Panc1 (cell line): Measurements from ENCODE around the gene TACO1. TPM values are rescaled to one million over a fixed set of nuclear protein-coding genes. Genes with fewer than 3 reads are reported as not detected.

Source experiments
- ATAC-seq: fragments of 200-7000 bp; cut with Tn5 transposase; 2 replicates; pipeline ENCODE4 v1.9.1; 2020; ENCODE audit warnings: mild to moderate bottlenecking, moderate library complexity
- BruUV-seq: library from RNA; stranded (reverse); fragments of 400-500 nt; replicated peaks from 2 replicates; lab custom pipeline; 2021; lab: Mats Ljungman, UMichigan
- CTCF ChIA-PET: fragments of 300-600 bp; sonication (Branson Sonifier 250); formaldehyde crosslinking; loops from one replicate; lab custom pipeline; 2022; ENCODE audit warnings: antibody characterized with exemption; lab: Charles Lee
- POLR2A ChIA-PET: fragments of 300-600 bp; sonication (Branson Sonifier 250); formaldehyde crosslinking; loops from one replicate; lab custom pipeline; 2022; ENCODE audit warnings: antibody characterized with exemption; lab: Charles Lee
- DNase-seq: peaks from one replicate; pipeline ENCODE4 v3.0.0-alpha.2; 2010; ENCODE audit warnings: low read depth, low spot score
- H3K27ac ChIP-seq: 2 replicates; pipeline ENCODE4 v1.5.1; 2011; ENCODE audit warnings: mild to moderate bottlenecking, low read length, inconsistent platforms
- H3K27me3 ChIP-seq: fragments of 200-500 bp; sonication (Bioruptor generic); 2 replicates; pipeline ENCODE4 v1.6.0; 2014; ENCODE audit warnings: low read length, inconsistent platforms; ENCODE audit not compliant: control insufficient read depth, insufficient read depth
- H3K36me3 ChIP-seq: fragments of 200-500 bp; sonication (Bioruptor generic); 2 replicates; pipeline ENCODE4 v1.5.1; 2014; ENCODE audit warnings: inconsistent platforms, mild to moderate bottlenecking, low read length, moderate library complexity; ENCODE audit not compliant: control insufficient read depth, insufficient read depth
- H3K4me1 ChIP-seq: 2 replicates; pipeline ENCODE4 v1.5.1; 2011; ENCODE audit warnings: inconsistent platforms, mild to moderate bottlenecking, low read length, moderate library complexity; ENCODE audit not compliant: control insufficient read depth, insufficient read depth
- H3K4me3 ChIP-seq, 2 experiments: 2 replicates each; pipeline ENCODE4 v1.5.1; 2011 to 2012; ENCODE audit warnings: low read depth in 2 of 2, low read length in 2 of 2, mild to moderate bottlenecking in 2 of 2, inconsistent platforms in 1 of 2, moderate library complexity in 1 of 2
- H3K9me3 ChIP-seq: fragments of 200-500 bp; sonication (Bioruptor generic); 2 replicates; pipeline ENCODE4 v1.5.1; 2014; ENCODE audit warnings: low read depth, mild to moderate bottlenecking, inconsistent platforms, low read length, moderate library complexity; ENCODE audit not compliant: control insufficient read depth, insufficient read depth
- CTCF ChIP-seq: fragments of 450-650 bp; IDR thresholded peaks from 2 replicates; pipeline ENCODE4 v1.5.1; 2017; ENCODE audit warnings: mild to moderate bottlenecking
- POLR2AphosphoS5 ChIP-seq: IDR thresholded peaks from 2 replicates; pipeline ENCODE4 v1.6.1; 2012; ENCODE audit warnings: mild to moderate bottlenecking, low read depth, low read length, moderate library complexity
- REST ChIP-seq, 2 experiments: IDR thresholded peaks; 2 replicates each; pipeline ENCODE4 v1.6.1; 2011 to 2012; ENCODE audit warnings: low read depth in 2 of 2, control low read depth in 1 of 2, low read length in 1 of 2, mild to moderate bottlenecking in 1 of 2, moderate library complexity in 1 of 2; ENCODE audit not compliant: insufficient read depth in 1 of 2
- SIN3A ChIP-seq: IDR thresholded peaks from 2 replicates; pipeline ENCODE4 v1.6.1; 2012; ENCODE audit warnings: low read depth, mild to moderate bottlenecking, low read length, moderate library complexity, borderline replicate concordance; ENCODE audit not compliant: insufficient read depth
- TCF7L2 ChIP-seq: IDR thresholded peaks from 2 replicates; pipeline ENCODE4 v1.6.1; 2011; ENCODE audit warnings: mild to moderate bottlenecking, low read depth, low read length, inconsistent platforms
- in situ Hi-C: cut with HindIII; loops from 2 replicates; pipeline ENCODE4 v1.10.0; 2016; ENCODE audit warnings: low sequenced_read_pairs, low pct_unique_long_range_greater_than_20kb
- intact Hi-C: fragments of 100-400 bp; cut with micrococcal nuclease; formaldehyde crosslinking; loops from one replicate; pipeline ENCODE4 v1.10.0; 2022; ENCODE audit not compliant: unreplicated experiment
- total RNA-seq: library from RNA; stranded (reverse); gene quantifications from one replicate; pipeline ENCODE4 v1.2.1, GENCODE V29; 2021; ENCODE audit not compliant: unreplicated experiment

The TACO1 gene
- total RNA-seq, 1 experiment from 2014 or later, result 17.9 TPM

- TF ChIP-seq POLR2AphosphoS5 (no peak), CTCF (no peak), TCF7L2 (no peak), SIN3A (no peak), REST (IDR thresholded peaks at IDR 0.05; ENCODE audit: insufficient read depth in 1 of 2, low read depth in 2 of 2, low read length in 1 of 2) (no peak)
- no peak for ATAC-seq
- intact Hi-C loops, result no loop called here
- H3K4me3 ChIP-seq, result no peak overlapping the region
- CTCF ChIA-PET, result no interaction called here
- no peaks in the 10 kb centered on the region; the same call in 1 of the 2 replicates for H3K36me3 ChIP-seq
- no peaks in the 10 kb centered on the region for H3K9me3 ChIP-seq
- POLR2A ChIA-PET, result no interaction called here
- in situ Hi-C loops, result no loop called here
- no peak for DNase-seq
- no peaks in the 10 kb centered on the region for H3K27me3 ChIP-seq
- BruUV-seq, result no TSS peak
- H3K4me1 ChIP-seq, result no peaks in the 10 kb centered on the region
- H3K27ac ChIP-seq, result no peak overlapping the region
These were observed 52.4 kb downstream of the TACO1 start for GRCh38 chr17:63653050-63653449.

GRCh38 chr17:63657786-63658185, 57.1 kb downstream of the TACO1 start:
- Histone ChIP-seq H3K4me3 (no peak overlapping the region), H3K27ac (no peak overlapping the region), H3K4me1 (no peaks in the 10 kb centered on the region), H3K9me3 (no peaks in the 10 kb centered on the region), H3K27me3 (no peaks in the 10 kb centered on the region), H3K36me3 (no peaks in the 10 kb centered on the region; the same call in 1 of the 2 replicates)
- TF ChIP-seq SIN3A, result no peak
- intact Hi-C loops (no loop called here), in situ Hi-C loops (no loop called here)
- ATAC-seq, result no peak
- ChIA-PET POLR2A (no interaction called here), CTCF (no interaction called here)
- no peak for DNase-seq
- BruUV-seq, result no TSS peak

Other genes with a start within 250 kb of the TACO1 start
- 40.1 TPM for gene CYB561, start 154.6 kb upstream of the TACO1 start, total RNA-seq
- gene ACE, start 123.8 kb upstream of the TACO1 start, total RNA-seq, result 4.5 TPM
- gene KCNH6, start 77.5 kb upstream of the TACO1 start, total RNA-seq, result not detected
- gene DCAF7, start 50.4 kb upstream of the TACO1 start, total RNA-seq, result 60.4 TPM
- gene MAP3K3, start 21.5 kb downstream of the TACO1 start, total RNA-seq, result 22.3 TPM
- gene LIMD2, start 99.2 kb downstream of the TACO1 start, total RNA-seq, result 15.3 TPM
- 26.0 TPM for gene STRADA, start 140.9 kb downstream of the TACO1 start, total RNA-seq
- gene CCDC47, start 172.7 kb downstream of the TACO1 start, total RNA-seq, result 64.8 TPM
- 89.6 TPM for gene DDX42, start 173.3 kb downstream of the TACO1 start, total RNA-seq
- gene PSMC5, start 226.5 kb downstream of the TACO1 start, total RNA-seq, result 145 TPM
- gene FTSJ3, start 226.8 kb downstream of the TACO1 start, total RNA-seq, result 41.3 TPM
- gene SMARCD2, start 241.8 kb downstream of the TACO1 start, total RNA-seq, result 59.4 TPM